ENCODE results near the gene BMP10.

Gene BMP10

DNA sequence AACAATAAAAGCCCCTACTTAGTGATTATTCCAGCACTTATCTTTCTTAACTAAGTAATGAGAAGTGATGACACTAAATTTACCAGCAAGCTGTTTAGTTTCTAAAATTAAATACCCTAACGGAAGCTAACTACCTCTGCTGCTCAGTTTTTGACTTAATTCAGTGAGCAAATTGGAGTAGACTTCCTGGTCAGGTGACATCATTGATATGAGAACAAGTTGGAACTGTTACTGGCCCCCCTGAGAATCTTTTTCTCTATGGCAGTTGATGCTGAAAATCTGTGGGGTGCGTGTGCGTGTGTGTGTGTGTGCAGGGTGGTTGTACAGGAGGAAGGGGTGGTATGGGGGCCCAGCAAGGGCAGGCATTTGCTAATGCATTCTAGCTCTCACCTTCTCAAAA, 35.5 kb upstream of the BMP10 start:
- H3K9me3 ChIP-seq (ENCODE audit: insufficient read depth, low read length, severe bottlenecking) = peaks cover 5% of the 10 kb centered on the region

DNA sequence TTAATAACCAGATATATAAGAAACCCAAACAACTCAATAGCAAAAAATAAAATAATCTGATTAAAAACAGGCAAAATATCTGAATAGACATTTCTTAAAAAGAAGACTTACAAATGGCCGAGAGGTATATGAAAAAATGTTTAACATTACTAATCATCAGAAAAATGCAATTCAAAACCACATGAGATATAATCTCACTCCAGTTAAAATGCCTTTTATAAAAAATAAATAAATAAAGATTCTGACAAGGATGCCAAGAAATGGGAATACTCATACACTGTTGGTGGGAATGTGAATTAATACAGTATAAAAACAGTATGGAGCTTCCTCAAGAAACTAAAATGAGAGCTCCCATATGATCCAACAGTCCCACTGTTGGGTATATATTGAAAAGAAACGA, 33.9 kb upstream of the BMP10 start:
- no peak for TF ChIP-seq CTCF (IDR thresholded peaks at IDR 0.05; ENCODE audit: borderline replicate concordance, extremely low read depth, low read length, poor library complexity, severe bottlenecking)
- no peak for TF ChIP-seq EZH2 (IDR thresholded peaks at IDR 0.05; ENCODE audit: borderline replicate concordance, low read depth, low read length, severe bottlenecking)
- Histone ChIP-seq H3K4me1 (ENCODE audit: insufficient read depth, low read length) (peaks cover 54% of the 10 kb centered on the region), H3K4me2 (ENCODE audit: insufficient read depth, low read length) (no peak overlapping the region), H3K36me3 (ENCODE audit: insufficient read depth, low read length) (peaks cover 14% of the 10 kb centered on the region), H3K4me3 (ENCODE audit: low read depth in 1 of 2, low read length in 2 of 2) (no peak overlapping the region), H2AFZ (ENCODE audit: low read depth, low read length) (no peak overlapping the region), H3K27me3 (ENCODE audit: insufficient read depth, low read length, poor library complexity) (no peaks in the 10 kb centered on the region), H3K9me3 (ENCODE audit: insufficient read depth, low read length, severe bottlenecking) (peaks cover 20% of the 10 kb centered on the region), H3K79me2 (ENCODE audit: insufficient read depth, low read length) (peaks cover 8% of the 10 kb centered on the region), H3K27ac (ENCODE audit: low read length) (peak overlapping the region; percentile 46), H3K9ac (ENCODE audit: low read depth, low read length) (no peak overlapping the region), H4K20me1 (ENCODE audit: insufficient read depth, low read length) (no peaks in the 10 kb centered on the region)
- ATAC-seq (ENCODE audit: insufficient read depth, low read depth) = no peak
- DNase-seq = no peak

More for the DNA sequence above, 35.5 kb upstream of the BMP10 start:
- H3K79me2 ChIP-seq (ENCODE audit: insufficient read depth, low read length) = peaks cover 12% of the 10 kb centered on the region
- peak overlapping the region; percentile 44 for H3K9ac ChIP-seq (ENCODE audit: low read depth, low read length)
- H3K36me3 ChIP-seq (ENCODE audit: insufficient read depth, low read length) = no peaks in the 10 kb centered on the region
- no peak for TF ChIP-seq EZH2 (IDR thresholded peaks at IDR 0.05; ENCODE audit: borderline replicate concordance, low read depth, low read length, severe bottlenecking)
- no peak for TF ChIP-seq CTCF (IDR thresholded peaks at IDR 0.05; ENCODE audit: borderline replicate concordance, extremely low read depth, low read length, poor library complexity, severe bottlenecking)
- H3K4me2 ChIP-seq (ENCODE audit: insufficient read depth, low read length) = peak overlapping the region; percentile 17; the same call in 1 of the 2 replicates
- ATAC-seq (ENCODE audit: insufficient read depth, low read depth) = no peak
- H3K27me3 ChIP-seq (ENCODE audit: insufficient read depth, low read length, poor library complexity) = no peaks in the 10 kb centered on the region
- H4K20me1 ChIP-seq (ENCODE audit: insufficient read depth, low read length) = no peaks in the 10 kb centered on the region
- DNase-seq = peak; percentile 63
- H3K4me1 ChIP-seq (ENCODE audit: insufficient read depth, low read length) = peaks cover 66% of the 10 kb centered on the region
- no peak overlapping the region for H3K4me3 ChIP-seq (ENCODE audit: low read depth in 1 of 2, low read length in 2 of 2)
- peak overlapping the region; percentile 59 for H2AFZ ChIP-seq (ENCODE audit: low read depth, low read length)
- H3K27ac ChIP-seq (ENCODE audit: low read length) = peak overlapping the region; percentile 95

DNA sequence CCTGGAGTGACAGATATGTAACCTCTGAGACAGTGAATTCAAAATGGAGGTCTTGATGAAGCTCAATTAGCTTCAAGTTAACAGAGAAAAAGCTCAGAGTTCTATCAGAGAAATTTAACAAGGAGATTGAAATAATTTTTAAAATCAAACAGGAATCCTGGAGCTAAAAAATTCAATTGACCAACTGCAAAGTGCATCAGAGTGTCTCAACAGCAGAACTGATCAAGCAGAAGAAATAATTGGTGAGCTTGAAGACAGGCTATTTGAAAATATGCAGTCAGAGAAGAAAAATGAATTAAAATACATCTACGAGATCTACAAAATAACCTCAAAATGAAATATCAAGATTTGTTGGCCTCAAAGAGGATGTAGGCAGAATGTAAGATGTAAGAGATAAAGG, 30.4 kb upstream of the BMP10 start:
- H3K27me3 ChIP-seq (ENCODE audit: insufficient read depth, low read length, poor library complexity) = no peaks in the 10 kb centered on the region
- no peak overlapping the region for H3K9ac ChIP-seq (ENCODE audit: low read depth, low read length)
- peaks cover 20% of the 10 kb centered on the region for H3K9me3 ChIP-seq (ENCODE audit: insufficient read depth, low read length, severe bottlenecking)
- DNase-seq (no peak), ATAC-seq (ENCODE audit: insufficient read depth, low read depth) (no peak)
- no peak overlapping the region for H3K27ac ChIP-seq (ENCODE audit: low read length)
- H3K79me2 ChIP-seq (ENCODE audit: insufficient read depth, low read length) = no peaks in the 10 kb centered on the region
- TF ChIP-seq CTCF (IDR thresholded peaks at IDR 0.05; ENCODE audit: borderline replicate concordance, extremely low read depth, low read length, poor library complexity, severe bottlenecking) (no peak), EZH2 (IDR thresholded peaks at IDR 0.05; ENCODE audit: borderline replicate concordance, low read depth, low read length, severe bottlenecking) (no peak)
- H3K4me2 ChIP-seq (ENCODE audit: insufficient read depth, low read length) = no peak overlapping the region
- H2AFZ ChIP-seq (ENCODE audit: low read depth, low read length) = no peak overlapping the region
- no peak overlapping the region for H3K4me3 ChIP-seq (ENCODE audit: low read depth in 1 of 2, low read length in 2 of 2)
- H3K36me3 ChIP-seq (ENCODE audit: insufficient read depth, low read length) = peaks cover 16% of the 10 kb centered on the region
- H4K20me1 ChIP-seq (ENCODE audit: insufficient read depth, low read length) = no peaks in the 10 kb centered on the region
- peaks cover 20% of the 10 kb centered on the region for H3K4me1 ChIP-seq (ENCODE audit: insufficient read depth, low read length)

GRCh38 chr2:68901199-68901514, 30.0 kb upstream of the BMP10 start:
- H3K4me1 ChIP-seq (ENCODE audit: insufficient read depth, low read length) = peaks cover 18% of the 10 kb centered on the region
- DNase-seq (no peak), ATAC-seq (ENCODE audit: insufficient read depth, low read depth) (no peak)
- H3K27ac ChIP-seq (ENCODE audit: low read length) = peak overlapping the region; percentile 48; the same call in 1 of the 2 replicates
- H3K27me3 ChIP-seq (ENCODE audit: insufficient read depth, low read length, poor library complexity) = no peaks in the 10 kb centered on the region
- H3K4me3 ChIP-seq (ENCODE audit: low read depth in 1 of 2, low read length in 2 of 2) = no peak overlapping the region
- TF ChIP-seq CTCF (IDR thresholded peaks at IDR 0.05; ENCODE audit: borderline replicate concordance, extremely low read depth, low read length, poor library complexity, severe bottlenecking) (peak; percentile 44), EZH2 (IDR thresholded peaks at IDR 0.05; ENCODE audit: borderline replicate concordance, low read depth, low read length, severe bottlenecking) (no peak)
- no peaks in the 10 kb centered on the region for H4K20me1 ChIP-seq (ENCODE audit: insufficient read depth, low read length)
- H3K9ac ChIP-seq (ENCODE audit: low read depth, low read length) = no peak overlapping the region
- H3K4me2 ChIP-seq (ENCODE audit: insufficient read depth, low read length) = no peak overlapping the region
- peaks cover 20% of the 10 kb centered on the region for H3K9me3 ChIP-seq (ENCODE audit: insufficient read depth, low read length, severe bottlenecking)
- H3K36me3 ChIP-seq (ENCODE audit: insufficient read depth, low read length) = peaks cover 19% of the 10 kb centered on the region
- no peaks in the 10 kb centered on the region for H3K79me2 ChIP-seq (ENCODE audit: insufficient read depth, low read length)
- H2AFZ ChIP-seq (ENCODE audit: low read depth, low read length) = 0 out of 2 replicates have a peak overlapping the region, but pooled peaks have one; percentile 27

Data from DND-41 (cell line).